NK-92 (cell line): Measurements from ENCODE around the gene ADAM19.

Experiments
- DNase-seq: peaks from one replicate; lab custom pipeline; 2025; ENCODE audit not compliant: unreplicated experiment; lab: John Stamatoyannopoulos, UW

ADAM19 gene

GRCh38 chr5:157575381-157576020 lies at the start of gene ADAM19:
TSS of gene ADAM19 (minus strand) at chr5:157575775. CDS start at chr5:157575696, 79 bp downstream.
- no peak for DNase-seq

- no peak for DNase-seq
These were observed 48.6 kb upstream of the ADAM19 start for GRCh38 chr5:157624144-157624543.

- no peak for DNase-seq
These were observed 45.2 kb upstream of the ADAM19 start for GRCh38 chr5:157620776-157621175.

- no peak for DNase-seq
These were observed 42.7 kb upstream of the ADAM19 start for GRCh38 chr5:157618191-157618765.

GRCh38 chr5:157616785-157617184 lies 41.2 kb upstream of the ADAM19 start:
- DNase-seq = no peak

- no peak for DNase-seq
These were observed 38.0 kb upstream of the ADAM19 start for GRCh38 chr5:157613385-157614245.

- DNase-seq = no peak
These were observed 37.0 kb upstream of the ADAM19 start for GRCh38 chr5:157612581-157612980.

GRCh38 chr5:157611571-157612476 lies 36.2 kb upstream of the ADAM19 start:
- DNase-seq = no peak

- no peak for DNase-seq
These were observed 35.4 kb upstream of the ADAM19 start for GRCh38 chr5:157610990-157611389.

- DNase-seq = no peak
These were observed 33.5 kb upstream of the ADAM19 start for GRCh38 chr5:157608972-157609565.

- DNase-seq = no peak
These were observed 32.0 kb upstream of the ADAM19 start for GRCh38 chr5:157607371-157608161.

- no peak for DNase-seq
These were observed 30.5 kb upstream of the ADAM19 start for GRCh38 chr5:157606046-157606445.

- DNase-seq = no peak
These were observed 28.0 kb upstream of the ADAM19 start for GRCh38 chr5:157603333-157604190.

- no peak for DNase-seq
These were observed 26.9 kb upstream of the ADAM19 start for GRCh38 chr5:157602505-157602904.

- DNase-seq = no peak
These were observed 24.7 kb upstream of the ADAM19 start for GRCh38 chr5:157600252-157600651.

- no peak for DNase-seq
These were observed 24.0 kb upstream of the ADAM19 start for GRCh38 chr5:157599565-157599964.

- no peak for DNase-seq
These were observed 22.9 kb upstream of the ADAM19 start for GRCh38 chr5:157598350-157598936.

- no peak for DNase-seq
These were observed 21.7 kb upstream of the ADAM19 start for GRCh38 chr5:157597277-157597676.

GRCh38 chr5:157596487-157596886 lies 20.9 kb upstream of the ADAM19 start:
- no peak for DNase-seq
